HCT116 (cell line): Measurements from ENCODE around the gene PHACTR1.

Experiments
- EZH2 ChIP-seq: fragments of 200-600 bp; sonication (generic); IDR thresholded peaks from 2 replicates; pipeline ENCODE4 v1.6.1; 2017; ENCODE audit warnings: antibody characterized with exemption, mixed run types
- JUND ChIP-seq: IDR thresholded peaks from 2 replicates; pipeline ENCODE4 v1.6.1; 2012
- POLR2A ChIP-seq: IDR thresholded peaks from 2 replicates; pipeline ENCODE4 v1.7.0; 2011; ENCODE audit warnings: borderline replicate concordance; ENCODE audit not compliant: insufficient read depth, insufficient read length; ENCODE audit errors: extremely low read depth
- POLR2AphosphoS5 ChIP-seq: IDR thresholded peaks from 2 replicates; pipeline ENCODE4 v1.6.1; 2011; ENCODE audit warnings: mild to moderate bottlenecking, low read depth, low read length, moderate library complexity
- RAD21 ChIP-seq: IDR thresholded peaks from 2 replicates; pipeline ENCODE4 v1.6.1; 2012; ENCODE audit warnings: low read depth, mild to moderate bottlenecking
- SIN3A ChIP-seq: IDR thresholded peaks from 2 replicates; pipeline ENCODE4 v1.6.1; 2012; ENCODE audit warnings: low read depth
- SRF ChIP-seq: IDR thresholded peaks from 2 replicates; pipeline ENCODE4 v1.6.1; 2012; ENCODE audit warnings: low read depth
- TCF7L2 ChIP-seq: IDR thresholded peaks from 2 replicates; pipeline ENCODE4 v1.7.0; 2011; ENCODE audit warnings: borderline replicate concordance, inconsistent platforms; ENCODE audit not compliant: insufficient read depth, insufficient read length; ENCODE audit errors: extremely low read depth
- YY1 ChIP-seq: IDR thresholded peaks from 2 replicates; pipeline ENCODE4 v1.6.1; 2011; ENCODE audit warnings: low read length, low read depth, moderate library complexity, mild to moderate bottlenecking; ENCODE audit not compliant: insufficient replicate concordance; ENCODE audit errors: extremely low read depth
- ZNF274 ChIP-seq: fragments of 200-500 bp; sonication (Bioruptor generic); IDR thresholded peaks from 2 replicates; pipeline ENCODE4 v1.6.1; 2014; ENCODE audit warnings: mild to moderate bottlenecking, low read depth, low read length, inconsistent platforms
- TF ChIP-seq, protein P1 (sequence below): IDR thresholded peaks from 2 replicates; pipeline ENCODE4 v1.6.1; 2012
- TF ChIP-seq, protein P2 (sequence below), 3 experiments: fragments of 200-600 bp in 1 of 3; sonication (generic) in 1 of 3; IDR thresholded peaks in 2 of 3; conservative IDR thresholded peaks in 1 of 3; 2 replicates each; pipeline ENCODE4 v1.5.1; 2012 to 2017; ENCODE audit warnings: low read depth in 2 of 3, low read length in 2 of 3, antibody characterized with exemption in 1 of 3, borderline replicate concordance in 1 of 3, control low read depth in 1 of 3, mild to moderate bottlenecking in 1 of 3, mixed read lengths in 1 of 3, mixed run types in 1 of 3, moderate library complexity in 1 of 3; ENCODE audit not compliant: insufficient read depth in 1 of 3
- TF ChIP-seq, protein P3 (sequence below): IDR thresholded peaks from 2 replicates; pipeline ENCODE4 v1.6.1; 2012
- TF ChIP-seq, protein P4 (sequence below): IDR thresholded peaks from 2 replicates; pipeline ENCODE4 v1.6.1; 2011; ENCODE audit warnings: mild to moderate bottlenecking, low read length, moderate library complexity; ENCODE audit not compliant: insufficient replicate concordance; ENCODE audit errors: extremely low read depth

DNA sequence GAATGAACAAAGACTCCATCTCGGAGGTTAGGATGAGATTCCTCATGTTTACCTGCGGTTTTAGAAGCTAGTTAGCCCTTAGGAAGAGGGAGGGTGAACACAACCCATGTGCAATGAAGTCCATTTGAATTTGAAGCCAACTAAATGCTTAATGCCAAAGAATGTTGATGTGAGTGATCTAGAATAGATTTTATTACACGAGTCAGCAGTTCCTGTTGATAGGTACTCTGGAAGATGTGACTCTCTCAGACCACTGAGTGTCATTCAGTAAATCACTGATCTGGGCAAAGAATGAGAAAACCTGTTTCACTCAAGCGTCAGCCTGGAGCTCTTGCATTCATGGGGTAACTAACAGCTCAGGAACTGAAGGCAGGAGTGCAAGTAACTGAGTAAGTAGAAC lies 505.5 kb downstream of the PHACTR1 start:
- no peak for TF ChIP-seq SIN3A
- no peak for TF ChIP-seq JUND
- TF ChIP-seq POLR2AphosphoS5 = no peak
- TF ChIP-seq POLR2A = no peak
- TF ChIP-seq, protein P1, sequence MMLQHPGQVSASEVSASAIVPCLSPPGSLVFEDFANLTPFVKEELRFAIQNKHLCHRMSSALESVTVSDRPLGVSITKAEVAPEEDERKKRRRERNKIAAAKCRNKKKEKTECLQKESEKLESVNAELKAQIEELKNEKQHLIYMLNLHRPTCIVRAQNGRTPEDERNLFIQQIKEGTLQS = no peak
- TF ChIP-seq, protein P2, sequence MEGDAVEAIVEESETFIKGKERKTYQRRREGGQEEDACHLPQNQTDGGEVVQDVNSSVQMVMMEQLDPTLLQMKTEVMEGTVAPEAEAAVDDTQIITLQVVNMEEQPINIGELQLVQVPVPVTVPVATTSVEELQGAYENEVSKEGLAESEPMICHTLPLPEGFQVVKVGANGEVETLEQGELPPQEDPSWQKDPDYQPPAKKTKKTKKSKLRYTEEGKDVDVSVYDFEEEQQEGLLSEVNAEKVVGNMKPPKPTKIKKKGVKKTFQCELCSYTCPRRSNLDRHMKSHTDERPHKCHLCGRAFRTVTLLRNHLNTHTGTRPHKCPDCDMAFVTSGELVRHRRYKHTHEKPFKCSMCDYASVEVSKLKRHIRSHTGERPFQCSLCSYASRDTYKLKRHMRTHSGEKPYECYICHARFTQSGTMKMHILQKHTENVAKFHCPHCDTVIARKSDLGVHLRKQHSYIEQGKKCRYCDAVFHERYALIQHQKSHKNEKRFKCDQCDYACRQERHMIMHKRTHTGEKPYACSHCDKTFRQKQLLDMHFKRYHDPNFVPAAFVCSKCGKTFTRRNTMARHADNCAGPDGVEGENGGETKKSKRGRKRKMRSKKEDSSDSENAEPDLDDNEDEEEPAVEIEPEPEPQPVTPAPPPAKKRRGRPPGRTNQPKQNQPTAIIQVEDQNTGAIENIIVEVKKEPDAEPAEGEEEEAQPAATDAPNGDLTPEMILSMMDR (IDR thresholded peaks at IDR 0.05 in 2 of 3, conservative IDR thresholded peaks at IDR 0.05 in 1 of 3; ENCODE audit: borderline replicate concordance in 1 of 3, insufficient read depth in 1 of 3, low read depth in 2 of 3, low read length in 2 of 3) = no peak
- TF ChIP-seq YY1 = no peak
- TF ChIP-seq RAD21 = no peak
- TF ChIP-seq SRF = no peak
- no peak for TF ChIP-seq EZH2
- TF ChIP-seq, protein P3, sequence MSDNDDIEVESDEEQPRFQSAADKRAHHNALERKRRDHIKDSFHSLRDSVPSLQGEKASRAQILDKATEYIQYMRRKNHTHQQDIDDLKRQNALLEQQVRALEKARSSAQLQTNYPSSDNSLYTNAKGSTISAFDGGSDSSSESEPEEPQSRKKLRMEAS = no peak
- TF ChIP-seq, protein P4, sequence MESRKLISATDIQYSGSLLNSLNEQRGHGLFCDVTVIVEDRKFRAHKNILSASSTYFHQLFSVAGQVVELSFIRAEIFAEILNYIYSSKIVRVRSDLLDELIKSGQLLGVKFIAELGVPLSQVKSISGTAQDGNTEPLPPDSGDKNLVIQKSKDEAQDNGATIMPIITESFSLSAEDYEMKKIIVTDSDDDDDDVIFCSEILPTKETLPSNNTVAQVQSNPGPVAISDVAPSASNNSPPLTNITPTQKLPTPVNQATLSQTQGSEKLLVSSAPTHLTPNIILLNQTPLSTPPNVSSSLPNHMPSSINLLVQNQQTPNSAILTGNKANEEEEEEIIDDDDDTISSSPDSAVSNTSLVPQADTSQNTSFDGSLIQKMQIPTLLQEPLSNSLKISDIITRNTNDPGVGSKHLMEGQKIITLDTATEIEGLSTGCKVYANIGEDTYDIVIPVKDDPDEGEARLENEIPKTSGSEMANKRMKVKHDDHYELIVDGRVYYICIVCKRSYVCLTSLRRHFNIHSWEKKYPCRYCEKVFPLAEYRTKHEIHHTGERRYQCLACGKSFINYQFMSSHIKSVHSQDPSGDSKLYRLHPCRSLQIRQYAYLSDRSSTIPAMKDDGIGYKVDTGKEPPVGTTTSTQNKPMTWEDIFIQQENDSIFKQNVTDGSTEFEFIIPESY = no peak
- TF ChIP-seq TCF7L2 = no peak
- no peak for TF ChIP-seq ZNF274
